ENCODE results near the gene SGIP1.

- TF ChIP-seq CTCF (conservative IDR thresholded peaks at IDR 0.05; ENCODE audit: low read depth, low read length) (no peak), EZH2 (IDR thresholded peaks at IDR 0.05; ENCODE audit: low read length, unreplicated experiment) (no peak)
Observed at GRCh38 chr1:66506393-66506687, 27.6 kb upstream of the SGIP1 start.

Data from PC-3 (cell line).